SK-N-SH (cell line): ENCODE measurements around the gene PARD3.
A peak's percentile ranks its signal among the peaks of the same experiment; 100 is the strongest.

ENCODE experiments used
- CTCF ChIP-seq: fragments of 200-600 bp; sonication (generic); IDR thresholded peaks from 2 replicates; pipeline ENCODE4 v1.6.1; 2017; ENCODE audit warnings: antibody characterized with exemption, mild to moderate bottlenecking, moderate library complexity
- POLR2AphosphoS5 ChIP-seq: IDR thresholded peaks from 2 replicates; pipeline ENCODE4 v1.6.1; 2012; ENCODE audit warnings: low read depth, low read length
- TCF12 ChIP-seq: IDR thresholded peaks from 2 replicates; pipeline ENCODE4 v1.4.0; 2012
- TF ChIP-seq, protein P1 (sequence below): IDR thresholded peaks from 2 replicates; pipeline ENCODE4 v1.6.1; 2012; ENCODE audit warnings: mild to moderate bottlenecking, low read depth, low read length, moderate library complexity

DNA sequence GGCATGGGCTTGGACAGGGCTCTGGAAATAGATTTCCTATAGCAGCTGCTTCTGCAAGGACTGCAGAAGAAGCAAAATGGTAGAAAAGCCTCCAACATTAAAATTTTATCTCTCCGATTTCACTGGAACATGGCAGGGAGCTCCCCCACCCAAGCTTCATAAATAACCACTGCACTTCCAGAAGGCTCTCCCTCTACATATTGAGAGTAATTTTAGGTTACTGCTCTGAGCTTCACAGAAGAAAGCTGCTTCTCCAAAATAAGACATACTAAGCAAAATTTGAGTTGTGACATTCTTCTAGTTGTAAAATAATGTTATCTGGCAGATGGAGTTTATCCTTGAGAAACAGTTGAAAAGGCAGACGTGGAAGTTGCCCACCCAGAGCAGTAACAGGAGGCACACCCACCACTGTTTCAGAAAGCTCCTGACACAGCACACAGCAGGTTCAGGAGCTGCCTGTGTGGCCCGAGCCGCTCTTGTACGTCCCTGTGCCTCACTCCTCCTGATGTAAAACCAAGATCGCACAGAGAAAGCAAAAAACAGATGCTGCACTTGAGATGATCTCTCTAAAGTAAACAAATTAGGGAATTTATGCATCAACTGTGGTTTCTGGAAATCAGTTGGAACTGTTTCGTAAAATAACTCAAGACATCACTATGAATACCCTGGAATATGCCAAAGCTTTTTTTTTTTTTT, 621.0 kb downstream of the PARD3 start:
- TF ChIP-seq TCF12: peak; percentile 36; the same call in 1 of the 2 replicates
- no peak for TF ChIP-seq POLR2AphosphoS5
- no peak for TF ChIP-seq CTCF
- TF ChIP-seq, protein P1, sequence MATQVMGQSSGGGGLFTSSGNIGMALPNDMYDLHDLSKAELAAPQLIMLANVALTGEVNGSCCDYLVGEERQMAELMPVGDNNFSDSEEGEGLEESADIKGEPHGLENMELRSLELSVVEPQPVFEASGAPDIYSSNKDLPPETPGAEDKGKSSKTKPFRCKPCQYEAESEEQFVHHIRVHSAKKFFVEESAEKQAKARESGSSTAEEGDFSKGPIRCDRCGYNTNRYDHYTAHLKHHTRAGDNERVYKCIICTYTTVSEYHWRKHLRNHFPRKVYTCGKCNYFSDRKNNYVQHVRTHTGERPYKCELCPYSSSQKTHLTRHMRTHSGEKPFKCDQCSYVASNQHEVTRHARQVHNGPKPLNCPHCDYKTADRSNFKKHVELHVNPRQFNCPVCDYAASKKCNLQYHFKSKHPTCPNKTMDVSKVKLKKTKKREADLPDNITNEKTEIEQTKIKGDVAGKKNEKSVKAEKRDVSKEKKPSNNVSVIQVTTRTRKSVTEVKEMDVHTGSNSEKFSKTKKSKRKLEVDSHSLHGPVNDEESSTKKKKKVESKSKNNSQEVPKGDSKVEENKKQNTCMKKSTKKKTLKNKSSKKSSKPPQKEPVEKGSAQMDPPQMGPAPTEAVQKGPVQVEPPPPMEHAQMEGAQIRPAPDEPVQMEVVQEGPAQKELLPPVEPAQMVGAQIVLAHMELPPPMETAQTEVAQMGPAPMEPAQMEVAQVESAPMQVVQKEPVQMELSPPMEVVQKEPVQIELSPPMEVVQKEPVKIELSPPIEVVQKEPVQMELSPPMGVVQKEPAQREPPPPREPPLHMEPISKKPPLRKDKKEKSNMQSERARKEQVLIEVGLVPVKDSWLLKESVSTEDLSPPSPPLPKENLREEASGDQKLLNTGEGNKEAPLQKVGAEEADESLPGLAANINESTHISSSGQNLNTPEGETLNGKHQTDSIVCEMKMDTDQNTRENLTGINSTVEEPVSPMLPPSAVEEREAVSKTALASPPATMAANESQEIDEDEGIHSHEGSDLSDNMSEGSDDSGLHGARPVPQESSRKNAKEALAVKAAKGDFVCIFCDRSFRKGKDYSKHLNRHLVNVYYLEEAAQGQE: no peak
